Kidney (tissue), 14 donors: Measurements from ENCODE around the gene ADGRL2. TPM values are rescaled to one million over a fixed set of nuclear protein-coding genes. Genes with fewer than 3 reads are reported as not detected.

Experiments used
- DNase-seq, 5 donors: peaks; one replicate each; pipeline ENCODE4 v3.0.0-alpha.2; 2013 to 2020
- FAIRE-seq: peaks from 2 replicates; lab custom pipeline; 2012; peaks lifted over from hg19 to GRCh38; lab: Jason Lieb, UNC
- H3K27ac ChIP-seq, 2 donors: one replicate each; pipeline ENCODE4 v1.7.0; 2013; ENCODE audit warnings: low read depth in 2 of 2, low read length in 2 of 2, inconsistent platforms in 1 of 2
- H3K27me3 ChIP-seq: one replicate; pipeline ENCODE4 v1.7.1; 2013; ENCODE audit warnings: low read length, inconsistent platforms; ENCODE audit not compliant: control insufficient read depth, insufficient read depth
- H3K36me3 ChIP-seq, 3 donors: one replicate each; pipeline versions ENCODE4 v1.7.0 to v1.7.1; 2013; ENCODE audit warnings: low read length in 3 of 3, control low read depth in 1 of 3, inconsistent platforms in 1 of 3; ENCODE audit not compliant: insufficient read depth in 3 of 3, control insufficient read depth in 2 of 3
- H3K4me1 ChIP-seq, 3 donors: one replicate each; pipeline versions ENCODE4 v1.7.0 to v1.7.1; 2013; ENCODE audit warnings: low read length in 3 of 3, inconsistent platforms in 1 of 3, low read depth in 1 of 3; ENCODE audit not compliant: control insufficient read depth in 2 of 3, insufficient read depth in 2 of 3
- H3K4me3 ChIP-seq, 3 donors: one replicate each; pipeline versions ENCODE4 v1.7.0 to v1.8.1; 2013; ENCODE audit warnings: low read length in 3 of 3, control low read depth in 1 of 3, inconsistent platforms in 1 of 3
- H3K9ac ChIP-seq, 3 donors: one replicate each; pipeline versions ENCODE4 v1.7.0 to v1.7.1; 2013; ENCODE audit warnings: low read length in 3 of 3, control low read depth in 1 of 3, inconsistent platforms in 1 of 3
- H3K9me3 ChIP-seq, 3 donors: one replicate each; pipeline versions ENCODE4 v1.7.0 to v1.7.1; 2013; ENCODE audit warnings: low read length in 3 of 3, control low read depth in 1 of 3, inconsistent platforms in 1 of 3; ENCODE audit not compliant: control insufficient read depth in 2 of 3, insufficient read depth in 1 of 3
- intact Hi-C: fragments of 100-400 bp; cut with DNase I; formaldehyde crosslinking; loops from one replicate; pipeline ENCODE4 v1.11.1; 2022
- polyA plus RNA-seq: library from polyadenylated mRNA; stranded (reverse); fragments of 350-450 nt; fragmentation: Illumina TruSeq; extraction: RNeasy Lipid Tissue Mini Kit (QIAGEN cat#74804); gene quantifications from one replicate; pipeline ENCODE4 v1.2.3, GENCODE V29; 2014; ENCODE audit warnings: low read depth, low replicate concordance; ENCODE audit not compliant: insufficient read depth
- total RNA-seq: library from RNA; stranded (reverse); fragmentation: NEBNext Ultra II Directional; extraction: Animal tissue kit (Norgen Biotek cat#: 25700); gene quantifications from one replicate; pipeline ENCODE4 v1.2.1, GENCODE V29; 2021
- TF ChIP-seq, protein P1 (sequence below): IDR thresholded peaks from 3 replicates; pipeline ENCODE4 v1.5.1; 2012; ENCODE audit warnings: mild to moderate bottlenecking, moderate library complexity, borderline replicate concordance; ENCODE audit not compliant: insufficient read depth; ENCODE audit errors: extremely low read depth
- donor health status: control.
- donor health status: control.
- donor health status: control.
- donor health status: control.
- donor health status: control.
- donor health status: DM: yes; HTN: yes; CAD: no.
- donor health status: Normal renal cell carcinoma (clear cell type).

ADGRL2 gene
- total and polyA plus RNA-seq, 2 donors from 2014 or later: 27.2 to 71.2 TPM

DNA sequence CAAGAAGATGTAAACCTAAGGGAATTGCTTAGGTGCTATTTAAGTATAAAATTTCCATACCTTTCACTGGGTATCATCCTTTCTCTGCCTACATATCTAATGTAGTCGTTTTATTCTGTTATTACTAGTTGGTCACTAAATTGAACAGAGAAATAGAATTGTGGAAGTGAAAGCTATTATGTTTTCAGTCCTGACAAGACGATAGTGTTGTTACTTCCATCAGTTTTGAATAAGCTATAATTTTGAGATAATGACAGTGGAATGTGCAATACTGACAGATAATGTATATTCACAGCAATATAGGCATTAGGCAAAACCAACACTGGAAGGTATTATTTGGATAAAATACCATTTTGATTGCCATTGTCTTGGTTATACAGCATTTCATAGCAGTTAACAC lies 181.8 kb downstream of the ADGRL2 start:
- TF ChIP-seq, protein P1, sequence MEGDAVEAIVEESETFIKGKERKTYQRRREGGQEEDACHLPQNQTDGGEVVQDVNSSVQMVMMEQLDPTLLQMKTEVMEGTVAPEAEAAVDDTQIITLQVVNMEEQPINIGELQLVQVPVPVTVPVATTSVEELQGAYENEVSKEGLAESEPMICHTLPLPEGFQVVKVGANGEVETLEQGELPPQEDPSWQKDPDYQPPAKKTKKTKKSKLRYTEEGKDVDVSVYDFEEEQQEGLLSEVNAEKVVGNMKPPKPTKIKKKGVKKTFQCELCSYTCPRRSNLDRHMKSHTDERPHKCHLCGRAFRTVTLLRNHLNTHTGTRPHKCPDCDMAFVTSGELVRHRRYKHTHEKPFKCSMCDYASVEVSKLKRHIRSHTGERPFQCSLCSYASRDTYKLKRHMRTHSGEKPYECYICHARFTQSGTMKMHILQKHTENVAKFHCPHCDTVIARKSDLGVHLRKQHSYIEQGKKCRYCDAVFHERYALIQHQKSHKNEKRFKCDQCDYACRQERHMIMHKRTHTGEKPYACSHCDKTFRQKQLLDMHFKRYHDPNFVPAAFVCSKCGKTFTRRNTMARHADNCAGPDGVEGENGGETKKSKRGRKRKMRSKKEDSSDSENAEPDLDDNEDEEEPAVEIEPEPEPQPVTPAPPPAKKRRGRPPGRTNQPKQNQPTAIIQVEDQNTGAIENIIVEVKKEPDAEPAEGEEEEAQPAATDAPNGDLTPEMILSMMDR: no peak
- intact Hi-C loops: no loop called here

DNA sequence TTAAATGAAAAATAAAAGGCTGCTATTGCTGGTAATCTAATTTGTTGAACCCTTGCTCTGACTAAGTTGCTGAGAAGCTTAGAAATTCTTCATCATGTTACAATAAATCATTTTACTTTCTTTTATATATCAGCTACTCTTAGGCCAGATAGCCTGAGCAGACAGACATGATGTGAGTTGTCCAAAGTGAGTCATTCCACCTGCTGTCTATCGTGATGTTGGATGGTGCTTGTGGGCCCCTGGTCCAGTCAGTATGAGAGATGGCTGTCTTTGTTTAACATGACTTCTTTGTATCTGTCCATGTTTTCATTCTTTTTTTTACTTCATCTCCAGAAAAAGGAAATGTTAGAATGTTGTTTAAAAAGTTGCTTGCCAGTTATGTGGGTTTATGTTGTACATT lies 188.8 kb downstream of the ADGRL2 start:
- H3K4me1 ChIP-seq: no peaks in the 10 kb centered on the region
- no peak overlapping the region for H3K4me3 ChIP-seq
- no peaks in the 10 kb centered on the region for H3K27me3 ChIP-seq
- peaks cover 3 to 21% (median 14%) of the 10 kb centered on the region in 3 donors for H3K36me3 ChIP-seq
- no peaks in the 10 kb centered on the region for H3K9me3 ChIP-seq
- intact Hi-C loops: no loop called here
- DNase-seq (no peak), FAIRE-seq (no peak)
- H3K27ac ChIP-seq: no peak overlapping the region
- no peak overlapping the region for H3K9ac ChIP-seq
- TF ChIP-seq, protein P1: no peak

More for the DNA sequence above, 181.8 kb downstream of the ADGRL2 start:
- Histone ChIP-seq H3K9me3 (no peaks in the 10 kb centered on the region), H3K4me3 (no peak overlapping the region), H3K9ac (no peak overlapping the region), H3K27me3 (no peaks in the 10 kb centered on the region), H3K4me1 (no peaks in the 10 kb centered on the region), H3K27ac (no peak overlapping the region), H3K36me3 (peaks cover 0 to 10% (median 2%) of the 10 kb centered on the region in 3 donors)
- no peak for DNase-seq
- FAIRE-seq: no peak

DNA sequence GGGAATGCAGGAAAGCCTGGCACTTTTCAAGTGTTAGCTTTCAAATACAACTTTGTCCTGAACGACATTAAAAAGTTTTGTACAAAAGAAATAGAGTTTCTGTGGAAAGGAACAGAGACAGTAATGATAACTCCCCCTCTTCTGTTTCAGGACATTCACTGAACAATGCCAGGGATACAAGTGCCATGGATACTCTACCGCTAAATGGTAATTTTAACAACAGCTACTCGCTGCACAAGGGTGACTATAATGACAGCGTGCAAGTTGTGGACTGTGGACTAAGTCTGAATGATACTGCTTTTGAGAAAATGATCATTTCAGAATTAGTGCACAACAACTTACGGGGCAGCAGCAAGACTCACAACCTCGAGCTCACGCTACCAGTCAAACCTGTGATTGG lies 189.5 kb downstream of the ADGRL2 start:
- H3K27ac ChIP-seq: no peak overlapping the region
- no peak overlapping the region for H3K4me3 ChIP-seq
- no peaks in the 10 kb centered on the region for H3K4me1 ChIP-seq
- no peaks in the 10 kb centered on the region for H3K27me3 ChIP-seq
- no peak overlapping the region for H3K9ac ChIP-seq
- TF ChIP-seq, protein P1: no peak
- H3K36me3 ChIP-seq: peaks cover 2 to 21% (median 11%) of the 10 kb centered on the region in 3 donors
- no peak for DNase-seq
- FAIRE-seq: no peak
- intact Hi-C loops: no loop called here
- H3K9me3 ChIP-seq: no peaks in the 10 kb centered on the region

DNA sequence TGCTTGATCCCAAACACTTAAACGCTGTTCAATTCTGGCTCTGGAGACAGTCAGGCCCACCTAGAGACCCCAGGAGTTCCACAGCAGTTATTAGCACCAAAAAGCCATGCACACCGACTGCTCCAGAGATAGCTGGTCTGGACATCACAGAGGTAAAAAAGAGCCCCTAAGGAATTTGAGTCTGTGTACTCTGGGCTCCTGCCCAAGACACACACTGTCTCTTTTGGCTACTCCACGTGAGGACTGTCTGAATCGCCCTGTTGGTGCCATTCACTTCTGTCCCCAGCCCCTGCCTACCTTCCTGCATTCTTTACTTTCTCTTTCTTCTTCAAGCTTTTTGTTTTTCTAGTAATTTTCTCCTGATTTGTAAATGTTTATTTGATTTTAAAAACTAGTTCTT lies 197.4 kb downstream of the ADGRL2 start:
- TF ChIP-seq, protein P1: no peak
- intact Hi-C loops: no loop called here
- H3K27ac ChIP-seq: no peak overlapping the region
- no peaks in the 10 kb centered on the region for H3K9me3 ChIP-seq
- no peak overlapping the region for H3K9ac ChIP-seq
- H3K4me1 ChIP-seq: peaks cover 0 to 2% (median 0%) of the 10 kb centered on the region in 3 donors
- H3K36me3 ChIP-seq: no peaks in the 10 kb centered on the region
- no peak overlapping the region for H3K4me3 ChIP-seq
- FAIRE-seq: no peak
- DNase-seq: no peak
- no peaks in the 10 kb centered on the region for H3K27me3 ChIP-seq
